Stimulated activated effector memory CD8-positive, alpha-beta T cell treated with anti-CD3 and anti-CD28 coated beads, Interleukin-12 subunit alpha, Interleukin-12 subunit beta, amount 100 ng/mL, for 72 hours (primary cell): Measurements from ENCODE around the gene ZNF865.

Source experiments
- ATAC-seq: fragments of 150-1000 bp; cut with Tn5 transposase; 2 replicates; pipeline ENCODE4 v1.10.0; 2021
- DNase-seq, 2 donors: peaks; one replicate each; pipeline ENCODE4 v3.0.0; 2021 to 2022; ENCODE audit warnings: low spot score in 2 of 2
- H3K27ac Mint-ChIP-seq: one replicate; pipeline ENCODE4 v1.8.0; 2022; ENCODE audit warnings: mild to moderate bottlenecking, mixed read lengths
- H3K36me3 Mint-ChIP-seq: one replicate; pipeline ENCODE4 v1.8.0; 2022; ENCODE audit warnings: mild to moderate bottlenecking, mixed read lengths
- H3K4me1 Mint-ChIP-seq: one replicate; pipeline ENCODE4 v1.8.0; 2022; ENCODE audit warnings: mixed read lengths
- H3K4me3 Mint-ChIP-seq: one replicate; pipeline ENCODE4 v1.8.0; 2022; ENCODE audit warnings: mild to moderate bottlenecking, mixed read lengths
- H3K9me3 Mint-ChIP-seq: one replicate; pipeline ENCODE4 v1.8.0; 2022; ENCODE audit warnings: mixed read lengths

ZNF865 gene

DNA sequence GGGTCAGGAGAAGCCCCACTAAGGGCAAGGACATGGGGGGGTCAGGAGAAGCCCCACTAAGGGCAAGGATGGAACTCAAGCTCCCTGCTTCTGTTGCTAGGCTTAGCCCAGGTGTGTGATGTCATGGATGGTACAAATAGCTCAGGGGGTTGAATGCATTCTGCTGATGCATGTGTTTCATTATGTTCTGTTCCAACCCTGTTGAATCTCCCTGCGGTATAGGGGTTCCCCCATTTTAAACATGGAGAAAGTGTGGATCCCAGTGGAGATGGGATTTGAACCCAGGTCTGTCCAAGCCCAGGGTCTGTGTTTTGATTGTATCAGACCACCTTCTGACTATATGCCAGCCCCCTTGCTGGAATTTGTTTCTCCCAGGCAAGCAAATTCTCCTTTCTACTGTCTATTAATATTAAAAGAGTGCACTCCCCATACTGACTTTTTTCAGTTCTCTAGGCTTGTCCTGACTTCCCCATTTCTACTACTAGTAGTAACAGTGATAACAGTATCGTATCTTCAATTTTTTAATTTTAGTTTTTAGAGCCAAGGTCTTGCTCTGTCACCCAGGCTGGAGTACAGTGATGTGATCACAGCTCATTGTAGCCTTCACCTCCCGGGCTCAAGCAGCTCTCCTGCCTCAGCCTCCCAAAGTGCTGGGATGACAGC lies 6.7 kb downstream of the ZNF865 start:
- Mint-ChIP-seq H3K4me3 (no peak overlapping the region), H3K9me3 (no peaks in the 10 kb centered on the region), H3K27ac (peak overlapping the region; percentile 83), H3K4me1 (peaks cover 54% of the 10 kb centered on the region), H3K36me3 (peaks cover 27% of the 10 kb centered on the region)
- DNase-seq (no peak), ATAC-seq (no peak)

DNA sequence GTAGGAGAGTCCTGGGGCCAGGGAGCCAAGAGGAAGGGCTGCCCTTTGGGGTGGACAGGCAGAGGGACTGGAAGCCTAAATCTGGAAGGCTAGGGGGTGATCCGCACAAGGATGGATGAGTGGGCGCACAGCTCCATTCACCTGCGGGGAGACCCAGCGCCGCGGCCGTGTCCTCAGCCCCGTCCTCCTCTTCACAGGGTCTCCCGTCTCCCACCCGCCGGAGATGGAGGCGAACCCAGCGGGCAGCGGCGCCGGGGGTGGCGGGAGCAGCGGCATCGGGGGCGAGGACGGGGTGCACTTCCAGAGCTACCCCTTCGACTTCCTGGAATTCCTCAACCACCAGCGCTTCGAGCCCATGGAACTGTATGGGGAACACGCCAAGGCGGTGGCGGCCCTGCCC lies 7.9 kb downstream of the ZNF865 start:
- Mint-ChIP-seq H3K4me1 (peaks cover 42% of the 10 kb centered on the region), H3K9me3 (no peaks in the 10 kb centered on the region)
- DNase-seq = no peak

DNA sequence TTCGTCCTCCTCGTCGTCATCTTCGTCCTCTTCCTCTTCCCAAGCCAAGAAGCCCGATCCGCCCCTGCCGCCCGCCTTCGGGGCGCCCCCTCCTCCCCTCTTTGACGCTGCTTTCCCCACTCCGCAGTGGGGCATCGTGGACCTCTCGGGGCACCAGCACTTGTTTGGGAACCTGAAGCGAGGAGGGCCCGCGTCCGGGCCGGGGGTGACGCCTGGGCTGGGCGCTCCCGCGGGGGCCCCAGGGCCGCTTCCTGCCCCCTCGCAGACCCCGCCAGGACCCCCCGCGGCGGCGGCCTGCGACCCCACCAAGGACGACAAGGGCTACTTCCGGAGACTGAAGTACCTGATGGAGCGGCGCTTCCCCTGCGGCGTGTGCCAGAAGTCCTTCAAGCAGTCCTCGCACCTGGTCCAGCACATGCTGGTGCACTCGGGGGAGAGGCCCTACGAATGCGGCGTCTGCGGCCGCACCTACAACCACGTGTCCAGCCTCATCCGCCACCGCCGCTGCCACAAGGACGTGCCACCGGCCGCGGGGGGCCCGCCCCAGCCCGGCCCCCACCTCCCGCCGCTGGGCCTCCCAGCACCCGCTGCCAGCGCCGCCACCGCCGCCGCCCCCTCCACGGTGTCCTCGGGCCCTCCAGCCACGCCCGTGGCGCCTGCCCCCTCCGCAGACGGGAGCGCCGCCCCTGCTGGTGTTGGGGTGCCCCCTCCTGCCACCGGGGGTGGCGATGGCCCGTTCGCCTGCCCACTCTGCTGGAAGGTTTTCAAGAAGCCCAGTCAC lies 8.7 kb downstream of the ZNF865 start:
- Mint-ChIP-seq H3K36me3 (peaks cover 38% of the 10 kb centered on the region), H3K9me3 (no peaks in the 10 kb centered on the region), H3K4me3 (no peak overlapping the region), H3K4me1 (peaks cover 38% of the 10 kb centered on the region), H3K27ac (no peak overlapping the region)
- ATAC-seq = no peak
- no peak for DNase-seq

More for the DNA sequence above, 7.9 kb downstream of the ZNF865 start:
- H3K36me3 Mint-ChIP-seq = peaks cover 36% of the 10 kb centered on the region
- no peak overlapping the region for H3K4me3 Mint-ChIP-seq
- peak overlapping the region; percentile 83 for H3K27ac Mint-ChIP-seq
- ATAC-seq = no peak

DNA sequence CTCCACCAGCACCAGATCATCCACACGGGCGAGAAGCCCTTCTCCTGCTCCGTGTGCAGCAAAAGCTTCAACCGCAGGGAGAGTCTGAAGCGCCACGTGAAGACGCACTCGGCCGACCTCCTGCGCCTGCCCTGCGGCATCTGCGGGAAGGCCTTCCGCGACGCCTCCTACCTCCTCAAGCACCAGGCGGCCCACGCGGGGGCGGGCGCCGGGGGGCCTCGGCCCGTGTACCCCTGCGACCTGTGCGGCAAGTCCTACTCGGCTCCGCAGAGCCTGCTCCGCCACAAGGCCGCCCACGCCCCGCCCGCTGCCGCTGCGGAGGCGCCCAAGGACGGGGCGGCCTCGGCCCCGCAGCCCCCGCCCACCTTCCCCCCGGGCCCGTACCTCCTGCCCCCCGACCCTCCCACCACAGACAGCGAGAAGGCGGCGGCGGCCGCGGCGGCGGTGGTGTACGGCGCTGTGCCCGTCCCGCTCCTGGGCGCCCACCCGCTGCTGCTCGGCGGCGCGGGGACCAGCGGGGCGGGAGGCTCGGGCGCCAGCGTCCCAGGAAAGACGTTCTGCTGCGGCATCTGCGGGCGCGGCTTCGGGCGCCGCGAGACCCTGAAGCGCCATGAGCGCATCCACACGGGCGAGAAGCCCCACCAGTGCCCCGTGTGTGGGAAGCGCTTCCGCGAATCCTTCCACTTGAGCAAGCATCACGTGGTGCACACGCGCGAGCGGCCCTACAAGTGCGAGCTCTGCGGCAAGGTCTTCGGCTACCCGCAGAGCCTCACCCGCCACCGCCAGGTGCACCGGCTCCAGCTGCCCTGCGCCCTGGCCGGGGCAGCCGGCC lies 9.5 kb downstream of the ZNF865 start:
- no peak overlapping the region for H3K4me3 Mint-ChIP-seq
- peaks cover 31% of the 10 kb centered on the region for H3K4me1 Mint-ChIP-seq
- ATAC-seq = no peak
- H3K36me3 Mint-ChIP-seq = peaks cover 36% of the 10 kb centered on the region
- H3K27ac Mint-ChIP-seq = no peak overlapping the region
- DNase-seq = no peak
- no peaks in the 10 kb centered on the region for H3K9me3 Mint-ChIP-seq

DNA sequence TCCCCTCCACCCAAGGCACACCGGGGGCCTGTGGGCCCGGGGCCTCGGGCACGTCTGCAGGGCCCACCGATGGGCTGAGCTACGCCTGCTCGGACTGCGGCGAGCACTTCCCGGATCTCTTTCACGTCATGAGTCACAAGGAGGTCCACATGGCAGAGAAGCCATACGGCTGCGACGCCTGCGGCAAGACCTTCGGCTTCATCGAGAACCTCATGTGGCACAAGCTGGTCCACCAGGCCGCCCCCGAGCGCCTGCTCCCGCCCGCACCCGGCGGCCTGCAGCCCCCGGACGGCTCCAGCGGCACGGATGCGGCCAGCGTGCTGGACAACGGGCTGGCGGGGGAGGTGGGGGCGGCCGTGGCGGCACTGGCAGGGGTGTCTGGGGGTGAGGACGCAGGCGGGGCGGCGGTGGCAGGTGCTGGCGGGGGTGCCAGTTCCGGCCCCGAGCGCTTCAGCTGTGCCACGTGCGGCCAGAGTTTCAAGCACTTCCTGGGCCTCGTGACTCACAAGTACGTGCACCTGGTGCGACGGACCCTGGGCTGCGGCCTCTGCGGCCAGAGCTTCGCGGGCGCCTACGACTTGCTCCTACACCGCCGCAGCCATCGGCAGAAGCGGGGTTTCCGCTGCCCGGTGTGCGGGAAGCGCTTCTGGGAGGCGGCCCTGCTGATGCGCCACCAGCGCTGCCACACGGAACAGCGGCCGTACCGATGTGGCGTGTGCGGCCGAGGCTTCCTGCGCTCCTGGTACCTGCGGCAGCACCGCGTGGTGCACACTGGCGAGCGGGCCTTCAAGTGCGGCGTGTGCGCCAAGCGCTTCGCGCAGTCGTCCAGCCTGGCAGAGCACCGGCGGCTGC lies 10.3 kb downstream of the ZNF865 start:
- DNase-seq (no peak), ATAC-seq (no peak)
- Mint-ChIP-seq H3K4me3 (no peak overlapping the region), H3K4me1 (peaks cover 24% of the 10 kb centered on the region), H3K36me3 (peaks cover 41% of the 10 kb centered on the region), H3K27ac (no peak overlapping the region), H3K9me3 (no peaks in the 10 kb centered on the region)

DNA sequence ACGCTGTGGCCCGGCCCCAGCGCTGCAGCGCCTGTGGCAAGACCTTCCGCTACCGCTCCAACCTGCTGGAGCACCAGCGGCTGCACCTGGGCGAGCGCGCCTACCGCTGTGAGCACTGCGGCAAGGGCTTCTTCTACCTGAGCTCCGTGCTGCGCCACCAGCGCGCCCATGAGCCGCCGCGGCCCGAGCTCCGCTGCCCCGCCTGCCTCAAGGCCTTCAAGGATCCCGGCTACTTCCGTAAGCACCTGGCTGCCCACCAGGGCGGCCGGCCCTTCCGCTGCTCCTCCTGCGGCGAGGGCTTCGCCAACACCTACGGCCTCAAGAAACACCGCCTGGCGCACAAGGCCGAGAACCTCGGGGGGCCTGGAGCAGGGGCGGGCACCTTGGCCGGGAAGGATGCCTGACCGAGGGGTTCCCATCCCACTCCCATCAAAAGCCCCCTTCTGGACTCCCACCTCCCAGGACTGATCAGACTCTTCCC lies 11.0 kb downstream of the ZNF865 start:
- no peak for DNase-seq
- no peak overlapping the region for H3K4me3 Mint-ChIP-seq
- H3K27ac Mint-ChIP-seq = no peak overlapping the region
- peaks cover 17% of the 10 kb centered on the region for H3K4me1 Mint-ChIP-seq
- peaks cover 43% of the 10 kb centered on the region for H3K36me3 Mint-ChIP-seq
- ATAC-seq = no peak
- H3K9me3 Mint-ChIP-seq = no peaks in the 10 kb centered on the region

DNA sequence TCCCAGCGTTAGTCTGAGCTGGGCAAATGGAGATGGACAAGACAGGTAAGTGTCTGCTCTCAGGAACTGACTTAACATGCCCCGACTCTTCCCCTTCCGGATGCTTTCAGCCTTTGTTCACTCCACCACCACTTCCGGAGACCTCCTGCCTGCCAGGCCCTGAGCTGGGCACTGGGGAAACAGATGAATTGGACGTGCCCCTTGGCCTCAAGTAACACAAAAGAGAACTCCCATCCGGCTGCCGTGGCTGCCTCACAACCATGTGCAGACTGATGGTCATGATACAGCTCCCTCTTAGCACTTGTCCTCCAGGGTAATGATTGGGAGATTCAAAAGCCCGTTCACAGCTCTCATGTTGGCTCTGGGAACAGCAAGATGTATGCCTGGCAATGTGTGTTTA lies 12.0 kb downstream of the ZNF865 start:
- H3K9me3 Mint-ChIP-seq = no peaks in the 10 kb centered on the region
- H3K4me3 Mint-ChIP-seq = no peak overlapping the region
- DNase-seq = no peak
- H3K36me3 Mint-ChIP-seq = peaks cover 43% of the 10 kb centered on the region
- no peak overlapping the region for H3K27ac Mint-ChIP-seq
- peaks cover 9% of the 10 kb centered on the region for H3K4me1 Mint-ChIP-seq
- ATAC-seq = no peak

DNA sequence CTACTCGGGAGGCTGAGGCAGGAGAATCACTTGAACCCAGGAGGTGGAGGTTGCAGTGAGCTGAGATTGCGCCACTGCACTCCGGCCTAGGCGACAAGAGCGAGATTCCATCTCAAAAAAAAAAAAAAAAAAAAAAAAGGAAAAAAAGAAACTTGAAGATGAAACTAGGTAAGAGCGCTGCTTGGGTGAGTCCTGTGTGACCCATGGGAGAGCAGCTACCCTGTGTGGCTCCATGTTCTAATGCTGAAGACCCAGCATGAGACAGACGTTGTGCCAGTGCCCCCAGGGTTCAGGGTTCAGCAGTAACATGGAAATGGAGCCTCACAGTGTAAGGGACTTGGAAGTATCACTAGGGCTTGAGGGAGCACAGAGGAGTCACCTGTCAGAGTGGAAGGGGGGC lies 13.0 kb downstream of the ZNF865 start:
- H3K4me3 Mint-ChIP-seq = no peak overlapping the region
- H3K9me3 Mint-ChIP-seq = no peaks in the 10 kb centered on the region
- DNase-seq (no peak), ATAC-seq (no peak)
- H3K36me3 Mint-ChIP-seq = peaks cover 43% of the 10 kb centered on the region
- H3K4me1 Mint-ChIP-seq = peaks cover 2% of the 10 kb centered on the region
- no peak overlapping the region for H3K27ac Mint-ChIP-seq

DNA sequence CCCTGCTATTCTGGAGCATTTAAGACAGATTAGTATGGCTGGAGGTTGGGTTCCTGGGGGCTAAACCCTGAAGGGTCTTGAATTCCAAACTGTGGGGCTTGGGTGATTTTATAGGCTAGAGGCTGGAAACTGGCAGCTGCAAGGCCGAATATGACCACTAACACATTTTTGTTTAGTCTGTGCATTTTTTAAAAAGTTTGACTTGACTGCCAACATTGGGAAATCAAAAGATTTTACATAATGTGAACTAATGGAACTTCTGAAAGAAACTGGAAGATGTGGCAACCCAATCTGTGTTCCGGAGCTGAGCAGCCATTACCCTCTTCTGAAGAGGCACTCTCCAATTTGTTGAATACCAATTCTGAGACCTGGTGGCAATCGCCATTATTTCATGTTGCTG lies 13.8 kb downstream of the ZNF865 start:
- no peak for ATAC-seq
- Mint-ChIP-seq H3K9me3 (no peaks in the 10 kb centered on the region), H3K27ac (no peak overlapping the region), H3K36me3 (peaks cover 50% of the 10 kb centered on the region), H3K4me1 (peaks cover 10% of the 10 kb centered on the region), H3K4me3 (no peak overlapping the region)
- DNase-seq = no peak

DNA sequence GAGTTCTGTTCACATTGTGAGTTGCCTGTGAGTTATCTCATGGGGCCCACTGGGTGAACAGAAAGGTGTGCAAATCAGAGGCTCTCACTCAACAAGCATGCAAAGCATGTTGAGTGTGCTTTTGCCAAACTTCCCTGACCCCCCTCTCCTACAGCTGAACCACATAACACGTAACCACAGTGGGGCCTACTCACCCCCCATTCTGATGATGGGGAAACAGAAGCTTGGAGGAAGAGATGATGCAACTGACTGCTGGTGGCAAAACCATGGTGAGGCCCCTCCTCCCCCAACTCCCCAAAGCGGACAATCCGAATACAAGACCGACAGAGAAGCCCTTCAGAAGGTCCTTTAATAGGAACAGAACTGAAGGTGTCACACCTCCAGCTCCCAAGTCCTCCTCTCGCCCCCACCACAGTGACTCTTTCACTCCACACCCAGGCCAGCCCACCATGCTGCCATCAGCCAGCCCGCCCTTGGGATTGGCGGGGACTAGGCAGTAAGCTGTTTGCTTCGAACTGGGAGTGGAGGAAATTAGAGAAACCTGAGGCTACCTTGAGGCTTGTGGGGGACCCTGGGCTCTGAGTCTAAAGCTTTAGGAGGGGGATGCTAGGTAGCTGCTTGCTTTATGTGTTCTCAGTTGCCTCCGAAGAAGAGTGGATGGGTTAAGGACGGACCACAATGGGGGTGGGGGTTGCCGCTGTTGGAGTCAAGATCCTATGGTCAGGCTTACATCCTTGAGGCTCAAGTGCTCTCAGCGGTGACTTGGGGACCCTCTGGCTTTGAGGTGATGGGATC lies 15.2 kb downstream of the ZNF865 start:
- Mint-ChIP-seq H3K36me3 (peaks cover 55% of the 10 kb centered on the region), H3K27ac (peak overlapping the region; percentile 43), H3K4me1 (peaks cover 19% of the 10 kb centered on the region), H3K9me3 (no peaks in the 10 kb centered on the region), H3K4me3 (no peak overlapping the region)
- DNase-seq (no peak), ATAC-seq (peak; percentile 4)

DNA sequence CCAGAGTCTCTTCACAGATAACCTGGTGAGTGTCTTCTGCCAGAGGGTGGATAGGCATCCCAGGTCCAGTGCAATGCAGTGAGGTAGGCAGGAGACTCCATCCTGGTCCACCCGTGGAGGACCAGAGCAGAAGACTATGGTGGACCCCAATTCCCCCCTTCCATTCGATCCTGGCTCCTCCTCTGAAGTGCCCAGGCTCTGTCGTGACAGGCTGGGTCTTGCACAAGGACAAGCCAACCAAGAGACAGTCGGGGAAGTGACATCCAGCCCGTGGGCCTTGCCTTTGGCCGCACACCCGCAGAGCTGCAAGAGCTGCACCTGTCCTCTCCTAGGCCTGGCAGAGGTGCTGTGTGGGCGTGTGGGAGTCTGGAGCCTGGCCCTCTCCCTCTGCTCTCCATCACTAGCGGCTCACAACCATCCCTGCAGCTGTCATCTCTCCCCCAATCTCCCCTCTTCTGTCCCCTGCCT lies 15.8 kb downstream of the ZNF865 start:
- Mint-ChIP-seq H3K36me3 (peaks cover 60% of the 10 kb centered on the region), H3K9me3 (no peaks in the 10 kb centered on the region), H3K4me3 (no peak overlapping the region), H3K27ac (peak overlapping the region; percentile 43), H3K4me1 (peaks cover 24% of the 10 kb centered on the region)
- DNase-seq (no peak), ATAC-seq (no peak)

DNA sequence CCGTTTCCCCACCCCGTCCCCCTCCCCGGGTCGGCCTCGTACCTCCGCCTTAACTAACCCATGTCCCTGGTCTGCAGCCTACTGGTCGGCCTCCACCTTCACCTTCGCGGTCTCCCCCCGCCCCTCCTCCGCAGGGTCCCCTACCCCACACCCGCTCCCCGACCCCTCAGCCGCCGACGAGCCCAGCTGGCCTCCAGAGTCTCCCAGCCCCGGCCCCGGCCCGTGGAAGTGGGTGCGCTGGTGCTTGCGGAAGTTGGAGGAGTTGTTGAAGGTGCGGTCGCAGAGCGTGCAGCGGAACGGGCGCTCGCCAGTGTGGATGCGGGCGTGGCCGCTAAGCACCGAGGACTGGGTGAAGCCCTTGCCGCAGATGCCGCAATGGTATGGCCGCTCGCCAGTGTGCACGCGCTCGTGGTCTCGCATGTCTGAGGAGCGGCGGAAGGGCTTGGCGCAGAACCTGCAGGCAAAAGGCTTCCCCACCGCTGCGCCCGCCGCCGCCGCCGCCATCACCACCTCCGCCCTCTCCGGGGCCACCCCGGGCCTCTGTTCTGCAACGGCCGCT lies 16.3 kb downstream of the ZNF865 start:
- Mint-ChIP-seq H3K4me1 (peaks cover 29% of the 10 kb centered on the region), H3K36me3 (peaks cover 62% of the 10 kb centered on the region), H3K27ac (no peak overlapping the region), H3K9me3 (no peaks in the 10 kb centered on the region), H3K4me3 (no peak overlapping the region)
- ATAC-seq (no peak), DNase-seq (no peak)

DNA sequence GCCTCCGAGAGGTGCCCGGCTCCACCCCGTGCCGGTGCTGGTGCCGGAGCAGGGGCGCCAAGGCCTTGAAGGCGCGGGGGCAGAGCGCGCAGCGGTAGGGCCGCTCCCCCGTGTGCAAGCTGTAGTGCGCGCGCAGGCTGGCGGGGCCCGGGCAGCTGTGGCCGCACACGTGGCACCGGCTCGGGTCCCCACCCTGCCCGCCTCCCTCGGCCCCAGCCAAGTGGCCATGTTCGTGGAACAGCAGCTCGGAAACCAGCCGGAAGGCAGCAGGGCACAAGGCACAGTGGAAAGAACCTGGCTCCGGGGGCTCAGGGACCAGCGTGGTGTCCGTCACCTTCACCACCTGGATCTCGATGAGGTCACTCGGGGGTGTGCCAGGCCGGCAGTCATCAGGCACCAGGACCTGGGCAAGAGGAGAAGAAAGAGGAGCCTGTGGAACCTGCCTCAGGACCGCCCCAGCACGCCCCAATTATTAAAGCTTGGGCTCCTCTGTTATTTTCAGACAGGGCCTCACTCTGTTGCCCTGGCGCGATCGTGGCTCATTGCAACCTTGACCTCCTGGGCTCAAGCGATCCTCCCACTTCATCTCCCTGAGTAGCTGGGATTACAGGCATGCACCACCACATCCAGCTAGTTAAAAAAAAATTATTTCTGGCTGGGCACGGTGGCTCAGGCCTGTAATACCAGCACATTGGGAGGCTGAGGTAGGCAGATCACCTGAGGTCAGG lies 17.0 kb downstream of the ZNF865 start:
- DNase-seq (no peak), ATAC-seq (no peak)
- Mint-ChIP-seq H3K9me3 (no peaks in the 10 kb centered on the region), H3K4me1 (peaks cover 33% of the 10 kb centered on the region), H3K27ac (no peak overlapping the region), H3K36me3 (peaks cover 58% of the 10 kb centered on the region), H3K4me3 (no peak overlapping the region)
